GM12878 (cell line): ENCODE results near the gene NAV3. TPM values are rescaled to one million over a fixed set of nuclear protein-coding genes. Genes with fewer than 3 reads are reported as not detected.

Experiments
- ATAC-seq: fragments of 200-7000 bp; cut with Tn5 transposase; 3 replicates; pipeline ENCODE4 v1.9.1; 2020; ENCODE audit warnings: mild to moderate bottlenecking, moderate library complexity
- BruUV-seq: library from RNA; stranded (reverse); fragments of 400-500 nt; replicated peaks from 2 replicates; lab custom pipeline; 2021; lab: Mats Ljungman, UMichigan
- CTCF ChIA-PET: fragments of 300-600 bp; sonication (Branson Sonifier 250); formaldehyde crosslinking; extraction: SDS; loops from one replicate; lab custom pipeline; 2021; ENCODE audit warnings: inconsistent platforms; lab: Yijun Ruan, JAX
- POLR2A ChIA-PET: fragments of 350-600 bp; formaldehyde crosslinking; extraction: SDS; loops from one replicate; lab custom pipeline; 2021; ENCODE audit warnings: inconsistent platforms; lab: Charles Lee
- RAD21 ChIA-PET: fragments of 300-600 bp; sonication (Branson Sonifier 250); formaldehyde crosslinking; loops from one replicate; lab custom pipeline; 2023; ENCODE audit warnings: antibody characterized with exemption; ENCODE audit not compliant: unreplicated experiment; lab: Charles Lee
- SMC1A ChIA-PET: fragments of 300-600 bp; sonication (Branson Sonifier 250); formaldehyde crosslinking; loops from one replicate; lab custom pipeline; 2023; ENCODE audit not compliant: unreplicated experiment, uncharacterized antibody; lab: Charles Lee
- DNase-seq: peaks from one replicate; pipeline ENCODE4 v3.0.0-alpha.2; 2011; ENCODE audit warnings: low read depth, low spot score
- FAIRE-seq: peaks from 3 replicates; lab custom pipeline; 2011; peaks lifted over from hg19 to GRCh38; lab: Jason Lieb, UNC
- H2AFZ ChIP-seq: 2 replicates; pipeline ENCODE4 v1.6.0; 2011; ENCODE audit warnings: low read depth, low read length, control low read depth; ENCODE audit not compliant: control insufficient read depth
- H3K27ac ChIP-seq: 2 replicates; pipeline ENCODE4 v1.5.1; 2011; ENCODE audit warnings: control low read depth; ENCODE audit not compliant: control insufficient read depth, insufficient read depth
- H3K27me3 ChIP-seq, 2 experiments: replicated peaks in 1 of 2; 2 replicates each; pipeline versions ENCODE4 v1.6.0 to v1.6.1; 2011; ENCODE audit warnings: low read length in 1 of 2; ENCODE audit not compliant: control insufficient read depth in 2 of 2, insufficient read depth in 2 of 2
- H3K36me3 ChIP-seq, 2 experiments: 2 replicates each; pipeline ENCODE4 v1.5.1; 2011; ENCODE audit warnings: low read length in 1 of 2; ENCODE audit not compliant: control insufficient read depth in 2 of 2, insufficient read depth in 2 of 2
- H3K4me1 ChIP-seq: 2 replicates; pipeline ENCODE4 v1.6.1; 2011; ENCODE audit warnings: mild to moderate bottlenecking, low read length, moderate library complexity, mixed read lengths; ENCODE audit not compliant: control insufficient read depth, insufficient read depth
- H3K4me2 ChIP-seq: 2 replicates; pipeline ENCODE4 v1.6.0; 2011; ENCODE audit warnings: control low read depth; ENCODE audit not compliant: control insufficient read depth, insufficient read depth
- H3K4me3 ChIP-seq: fragments of 200-600 bp; sonication (generic); 2 replicates; pipeline ENCODE4 v1.5.1; 2016
- H3K79me2 ChIP-seq: 2 replicates; pipeline ENCODE4 v1.6.0; 2011; ENCODE audit warnings: low read length; ENCODE audit not compliant: control insufficient read depth, insufficient read depth
- H3K9ac ChIP-seq: 2 replicates; pipeline ENCODE4 v1.8.0; 2011; ENCODE audit warnings: low read length, control low read depth, mixed read lengths; ENCODE audit not compliant: control insufficient read depth, insufficient read depth
- H3K9me3 ChIP-seq: replicated peaks from 3 replicates; pipeline ENCODE4 v1.5.1; 2011; ENCODE audit warnings: mild to moderate bottlenecking, low read length; ENCODE audit not compliant: control insufficient read depth, insufficient read depth
- H4K20me1 ChIP-seq: 2 replicates; pipeline ENCODE4 v1.6.0; 2011; ENCODE audit not compliant: control insufficient read depth, insufficient read depth
- HDAC6 ChIP-seq: fragments of 200-600 bp; sonication (generic); IDR thresholded peaks from one replicate; pipeline ENCODE4 v1.8.0; 2017; ENCODE audit warnings: antibody characterized with exemption; ENCODE audit not compliant: unreplicated experiment
- RAD51 ChIP-seq: fragments of 450-650 bp; IDR thresholded peaks from 2 replicates; pipeline ENCODE4 v1.6.1; 2016; ENCODE audit warnings: moderate library complexity, mild to moderate bottlenecking, inconsistent platforms
- SREBF1 ChIP-seq: IDR thresholded peaks from 2 replicates; pipeline ENCODE4 v1.6.1; 2012; ENCODE audit warnings: mild to moderate bottlenecking, low read length
- SUZ12 ChIP-seq: fragments of 200-600 bp; sonication (generic); IDR thresholded peaks from one replicate; pipeline ENCODE4 v1.6.1; 2018; ENCODE audit warnings: antibody characterized with exemption, mild to moderate bottlenecking; ENCODE audit not compliant: unreplicated experiment
- ZSCAN29 ChIP-seq: fragments of 450-650 bp; IDR thresholded peaks from 2 replicates; pipeline ENCODE4 v1.6.1; 2017; ENCODE audit warnings: mild to moderate bottlenecking, moderate library complexity
- WGBS: methylation state at CpG from one replicate; pipeline ENCODE4 v1.1.6; 2016; ENCODE audit warnings: low lambda C conversion rate; ENCODE audit not compliant: insufficient replicate concordance, insufficient coverage; ENCODE audit errors: missing lambda C conversion rate; 5-methylcytosine and 5-hydroxymethylcytosine counted together
- in situ Hi-C: fragments of 300-500 bp; cut with MboI; formaldehyde crosslinking; loops from 9 replicates; pipeline ENCODE4 v1.14.3; 2018; ENCODE audit warnings: mixed read lengths
- intact Hi-C: fragments of 100-400 bp; cut with micrococcal nuclease; formaldehyde crosslinking; loops from one replicate; pipeline ENCODE4 v1.14.2; 2022; ENCODE audit not compliant: unreplicated experiment
- polyA plus RNA-seq, 11 experiments: library from polyadenylated mRNA; depleted of rRNA in 4 of 11; unstranded in 6 of 11; stranded (reverse) in 5 of 11; fragments of >200 nt; fragmentation: Nextera tagmentation in 4 of 11; fragmentation: Illumina TruSeq in 1 of 11; extraction: Ambion mirVana in 4 of 11; extraction: Trizol in 1 of 11; gene quantifications; 1 replicate in 1 of 11; 2 replicates in 10 of 11; pipeline versions ENCODE4 v1.2.1 to v1.2.3, GENCODE V29; 2011 to 2016; ENCODE audit warnings: inconsistent platforms in 2 of 11, missing spikeins in 2 of 11, low read depth in 1 of 11
- total RNA-seq, 4 experiments: library from RNA; depleted of rRNA in 3 of 4; stranded (reverse); fragments of >200 nt in 3 of 4; fragmentation: Illumina TruSeq in 1 of 4; extraction: Trizol in 1 of 4; gene quantifications; 2 replicates each; pipeline versions ENCODE4 v1.2.1 to v1.2.3, GENCODE V29; 2013 to 2021

Gene NAV3
- total and polyA plus RNA-seq, 10 of the 15 experiments (the other 5 are each of a cell fraction or from before 2014, with no cell fraction given): 0.05 to 0.51 (median 0.22) TPM; not detected in 1

DNA sequence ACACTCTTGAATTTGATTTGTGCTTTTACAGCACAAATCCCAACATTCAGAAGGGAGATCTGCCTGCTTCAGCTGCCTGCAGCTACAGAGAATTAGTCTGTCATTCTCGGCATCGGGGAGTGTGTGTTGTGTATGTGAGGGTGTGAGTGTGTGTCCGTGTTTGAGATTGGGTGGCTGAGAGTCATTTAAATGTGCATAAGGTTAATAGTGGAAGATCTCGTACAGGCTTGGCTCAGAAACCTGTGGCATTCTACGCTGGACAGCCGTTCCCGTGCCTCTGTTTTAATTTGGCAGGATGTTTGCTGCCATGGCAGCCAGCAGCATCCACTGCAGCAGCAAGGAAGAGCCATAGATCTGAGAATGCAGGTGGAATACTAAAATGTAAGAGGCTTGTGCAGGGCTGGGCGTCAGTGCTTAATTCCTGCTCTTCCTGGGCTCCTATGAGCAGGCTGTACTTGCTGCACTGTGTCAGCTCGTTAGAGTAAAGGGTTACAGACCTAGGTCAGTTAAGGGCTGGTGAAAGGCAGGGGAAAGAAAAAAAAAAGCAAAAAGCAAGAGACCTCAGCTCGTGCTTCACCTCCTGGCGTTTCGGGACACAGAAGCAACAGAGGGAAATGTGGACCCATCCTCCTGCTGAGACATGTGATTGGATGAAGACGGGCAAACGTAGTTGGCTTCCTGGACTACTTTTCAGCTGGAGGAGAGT lies 205.4 kb downstream of the NAV3 start:
- Histone ChIP-seq H2AFZ (no peak overlapping the region), H3K4me2 (no peak overlapping the region), H3K9ac (no peak overlapping the region), H3K4me1 (no peaks in the 10 kb centered on the region), H3K27me3 (no peaks in the 10 kb centered on the region), H3K4me3 (no peak overlapping the region), H3K79me2 (no peaks in the 10 kb centered on the region), H3K9me3 (no peaks in the 10 kb centered on the region), H4K20me1 (no peaks in the 10 kb centered on the region), H3K36me3 (no peaks in the 10 kb centered on the region), H3K27ac (no peak overlapping the region)
- ChIA-PET SMC1A (interaction anchor here (1.6 to 2.2 kb wide), 2 partner anchors 31 to 83 kb away, joined by 5 to 13 read pairs; no protein-coding TSS in a partner anchor), CTCF (interaction anchor here (1.2 to 5.4 kb wide), 3 partner anchors 81 to 110 kb away, joined by 3 to 47 read pairs (median 4); no protein-coding TSS in a partner anchor), RAD21 (interaction anchor here (0.9 to 2.6 kb wide), 2 partner anchors 82 to 85 kb away, joined by 3 to 24 read pairs; no protein-coding TSS in a partner anchor), POLR2A (no interaction called here)
- ATAC-seq (no peak; the same call in 1 of the 3 replicates), DNase-seq (no peak), FAIRE-seq (no peak)
- BruUV-seq: no TSS peak
- WGBS: 18% methylated on average over 14 of the region's 14 CpGs
- in situ Hi-C loops (no loop called here), intact Hi-C loops (no loop called here)
- TF ChIP-seq SREBF1: no peak

DNA sequence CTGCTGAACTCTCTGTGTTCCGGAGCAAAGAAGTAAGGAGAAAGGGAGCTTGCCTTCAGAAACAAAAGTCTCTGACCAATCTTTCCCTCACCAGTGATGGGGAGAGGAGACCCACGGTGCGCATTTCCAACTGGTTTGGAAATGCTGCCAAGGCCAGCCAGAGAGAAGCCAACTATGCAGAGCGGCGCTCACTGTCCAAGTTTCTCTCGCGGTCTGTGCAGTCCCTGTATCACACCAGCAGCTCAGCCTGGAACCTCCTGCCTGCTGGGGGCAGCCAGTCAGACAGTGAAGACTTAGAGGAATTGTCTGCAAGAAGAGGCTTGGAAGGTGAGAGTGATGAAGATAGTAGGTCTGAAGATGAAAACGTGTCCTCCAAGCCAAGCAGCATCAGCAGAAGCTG lies 206.2 kb downstream of the NAV3 start:
- H3K9me3 ChIP-seq: no peaks in the 10 kb centered on the region
- no peaks in the 10 kb centered on the region; a peak in 1 of 4 replicates for H3K27me3 ChIP-seq
- no peaks in the 10 kb centered on the region for H3K36me3 ChIP-seq
- H4K20me1 ChIP-seq: no peaks in the 10 kb centered on the region
- FAIRE-seq (no peak), ATAC-seq (no peak), DNase-seq (no peak)
- in situ Hi-C loops: no loop called here
- ChIA-PET SMC1A (interaction anchor here (1.6 to 2.2 kb wide), 2 partner anchors 32 to 82 kb away, joined by 5 to 13 read pairs; no protein-coding TSS in a partner anchor), RAD21 (interaction anchor here (0.9 to 2.6 kb wide), 3 partner anchors 81 to 84 kb away, joined by 3 to 24 read pairs (median 7); no protein-coding TSS in a partner anchor), POLR2A (no interaction called here), CTCF (interaction anchor here (1.2 to 5.4 kb wide), 5 partner anchors 27 to 111 kb away, joined by 3 to 47 read pairs (median 4); no protein-coding TSS in a partner anchor)
- H3K4me2 ChIP-seq: no peak overlapping the region
- H3K27ac ChIP-seq: no peak overlapping the region
- 67% methylated on average over 8 of the region's 8 CpGs for WGBS
- H3K4me3 ChIP-seq: no peak overlapping the region
- no peaks in the 10 kb centered on the region for H3K4me1 ChIP-seq
- no TSS peak for BruUV-seq
- H2AFZ ChIP-seq: no peak overlapping the region
- H3K79me2 ChIP-seq: no peaks in the 10 kb centered on the region
- H3K9ac ChIP-seq: no peak overlapping the region
- intact Hi-C loops: no loop called here
- no peak for TF ChIP-seq RAD51
- TF ChIP-seq SUZ12: no peak
- TF ChIP-seq HDAC6: no peak
- no peak for TF ChIP-seq ZSCAN29
